K562 (cell line): ENCODE results near the gene PAN2. TPM values are rescaled to one million over a fixed set of nuclear protein-coding genes. Genes with fewer than 3 reads are reported as not detected.

Experiments used
- BRF1 ChIP-seq: IDR thresholded peaks from 3 replicates; pipeline ENCODE4 v1.6.1; 2011; ENCODE audit warnings: borderline replicate concordance, mild to moderate bottlenecking; ENCODE audit not compliant: insufficient read length; ENCODE audit errors: extremely low read depth
- CBX8 ChIP-seq: fragments of 200-600 bp; sonication (generic); IDR thresholded peaks from 2 replicates; pipeline ENCODE4 v1.6.1; 2012; ENCODE audit warnings: borderline replicate concordance, mixed run types, low read depth, mild to moderate bottlenecking, moderate library complexity, mixed read lengths, low read length, control low read depth, inconsistent platforms; ENCODE audit not compliant: poor library complexity, severe bottlenecking; ENCODE audit errors: extremely low read depth
- CLOCK ChIP-seq: fragments of 250-450 bp; sonication (Bioruptor Pico); IDR thresholded peaks from 2 replicates; pipeline ENCODE4 v1.4.0; 2020; ENCODE audit warnings: mild to moderate bottlenecking, moderate library complexity, borderline replicate concordance
- COPS2 ChIP-seq: fragments of 450-650 bp; conservative IDR thresholded peaks from 2 replicates; pipeline ENCODE4 v1.6.1; 2016; ENCODE audit warnings: mild to moderate bottlenecking, moderate library complexity
- HNRNPK ChIP-seq: fragments of 200-400 bp; formaldehyde crosslinking; IDR thresholded peaks from one replicate; pipeline ENCODE4 v1.6.1; 2018; ENCODE audit warnings: mild to moderate bottlenecking, low read depth, low read length; ENCODE audit not compliant: poor library complexity, severe bottlenecking
- MAZ ChIP-seq, 2 experiments: fragments of 450-650 bp in 1 of 2; sonication (generic) in 1 of 2; formaldehyde crosslinking; IDR thresholded peaks in 1 of 2; conservative IDR thresholded peaks in 1 of 2; 2 replicates each; pipeline versions ENCODE4 v1.4.0 to v1.5.0; 2020; ENCODE audit warnings: mild to moderate bottlenecking in 1 of 2, missing genetic modification reagents in 1 of 2
- MTA2 ChIP-seq: fragments of 450-650 bp; IDR thresholded peaks from 2 replicates; pipeline ENCODE4 v1.6.1; 2016; ENCODE audit warnings: low read depth
- NCOA6 ChIP-seq: fragments of 450-650 bp; IDR thresholded peaks from 2 replicates; pipeline ENCODE4 v1.6.1; 2017; ENCODE audit warnings: mild to moderate bottlenecking
- NR4A1 ChIP-seq, 2 experiments: fragments of 250-450 bp in 1 of 2; fragments of 450-650 bp in 1 of 2; sonication (Bioruptor Pico) in 1 of 2; IDR thresholded peaks; 2 replicates each; pipeline versions ENCODE4 v1.4.0 to v1.6.1; 2016 to 2020; ENCODE audit warnings: mild to moderate bottlenecking in 2 of 2, missing compliant biosample characterization in 1 of 2, missing genetic modification characterization in 1 of 2, moderate library complexity in 1 of 2
- RBM25 ChIP-seq: fragments of 200-400 bp; formaldehyde crosslinking; IDR thresholded peaks from 2 replicates; pipeline ENCODE4 v1.6.1; 2018; ENCODE audit warnings: low read length, low read depth, moderate library complexity; ENCODE audit not compliant: severe bottlenecking
- ZC3H11A ChIP-seq: IDR thresholded peaks from 2 replicates; pipeline ENCODE4 v1.6.1; 2012; ENCODE audit warnings: low read depth, low read length, improper control_type of control experiment
- ZNF282 ChIP-seq: sonication (generic); formaldehyde crosslinking; IDR thresholded peaks from 2 replicates; pipeline ENCODE4 v1.8.1; 2023; ENCODE audit warnings: missing genetic modification reagents
- ZNF764 ChIP-seq: fragments of 250-450 bp; sonication (Bioruptor Pico); IDR thresholded peaks from 2 replicates; pipeline ENCODE4 v1.4.0; 2020; ENCODE audit warnings: low read depth, mild to moderate bottlenecking, moderate library complexity
- polyA plus RNA-seq, 8 experiments: library from polyadenylated mRNA; depleted of rRNA in 4 of 8; stranded (reverse) in 5 of 8; unstranded in 3 of 8; fragments of >200 nt; fragmentation: Nextera tagmentation in 2 of 8; fragmentation: Illumina TruSeq in 1 of 8; extraction: Ambion mirVana in 2 of 8; extraction: Trizol in 1 of 8; gene quantifications; 2 replicates each; pipeline versions ENCODE4 v1.2.1 to v1.2.3, GENCODE V29; 2011 to 2014; ENCODE audit warnings: inconsistent platforms in 1 of 8, missing spikeins in 1 of 8
- total RNA-seq, 7 experiments: library from RNA; depleted of rRNA in 6 of 7; stranded (reverse); fragments of >200 nt in 6 of 7; fragmentation: Illumina TruSeq in 2 of 7; extraction: Trizol in 2 of 7; gene quantifications; 2 replicates each; pipeline versions ENCODE4 v1.2.1 to v1.2.3, GENCODE V29; 2011 to 2021; ENCODE audit warnings: low replicate concordance in 1 of 7
- TF ChIP-seq, protein P1 (sequence below), 3 experiments: IDR thresholded peaks in 2 of 3; conservative IDR thresholded peaks in 1 of 3; 2 replicates each; pipeline ENCODE4 v1.5.1; 2011 to 2012; ENCODE audit warnings: low read length in 3 of 3, mild to moderate bottlenecking in 3 of 3, control low read depth in 2 of 3, improper control_type of control experiment in 1 of 3, inconsistent platforms in 1 of 3, low read depth in 1 of 3, mixed read lengths in 1 of 3, moderate library complexity in 1 of 3; ENCODE audit not compliant: insufficient read depth in 2 of 3
- TF ChIP-seq, protein P2 (sequence below): sonication (generic); formaldehyde crosslinking; IDR thresholded peaks from 2 replicates; pipeline ENCODE4 v1.8.1; 2023; ENCODE audit warnings: mild to moderate bottlenecking, missing genetic modification reagents

PAN2 gene
- total and polyA plus RNA-seq, 9 of the 15 experiments (the other 6 are each of a cell fraction or from before 2014, with no cell fraction given), result 15.0 to 66.1 (median 25.9) TPM

DNA sequence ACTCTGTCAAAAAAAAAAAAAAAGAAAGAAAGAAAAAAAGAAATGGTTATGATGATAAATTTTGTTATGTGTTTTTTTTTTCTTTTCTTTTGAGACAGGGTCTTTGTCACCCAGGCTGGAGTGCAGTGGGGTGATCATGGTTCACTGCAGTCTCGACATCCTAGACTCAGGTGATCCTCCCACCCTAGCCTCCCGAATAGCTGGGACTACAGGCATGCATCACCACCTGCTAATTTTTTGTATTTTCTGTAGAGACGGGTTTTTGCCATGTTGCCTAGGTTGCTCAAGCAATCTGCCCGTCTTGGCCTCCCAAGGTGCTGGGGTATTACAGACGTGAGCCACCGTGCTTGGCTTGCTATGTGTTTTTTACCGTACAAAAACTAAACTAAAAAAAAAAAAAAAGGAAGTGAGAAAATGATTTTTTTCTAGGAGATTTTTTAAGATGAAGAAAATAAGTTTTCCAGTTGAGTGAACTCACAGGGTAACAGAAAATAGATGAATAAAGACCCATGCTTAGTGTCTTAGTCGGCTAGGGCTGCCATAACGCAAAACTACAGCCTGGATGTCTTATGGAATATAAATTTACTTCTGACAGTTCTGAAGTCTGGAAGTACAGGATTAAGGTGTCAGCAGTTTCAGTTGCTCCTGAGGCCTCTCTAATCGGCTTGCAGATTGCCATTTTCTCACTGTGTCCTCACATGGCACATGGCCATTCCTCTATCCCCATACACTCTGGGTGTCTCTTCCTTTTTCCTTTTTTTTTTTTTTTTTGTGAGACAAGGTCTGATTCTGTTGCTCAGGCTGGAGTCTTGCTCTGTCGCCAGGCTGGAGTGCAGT lies 42.0 kb upstream of the PAN2 start (continued):
- TF ChIP-seq, protein P1, sequence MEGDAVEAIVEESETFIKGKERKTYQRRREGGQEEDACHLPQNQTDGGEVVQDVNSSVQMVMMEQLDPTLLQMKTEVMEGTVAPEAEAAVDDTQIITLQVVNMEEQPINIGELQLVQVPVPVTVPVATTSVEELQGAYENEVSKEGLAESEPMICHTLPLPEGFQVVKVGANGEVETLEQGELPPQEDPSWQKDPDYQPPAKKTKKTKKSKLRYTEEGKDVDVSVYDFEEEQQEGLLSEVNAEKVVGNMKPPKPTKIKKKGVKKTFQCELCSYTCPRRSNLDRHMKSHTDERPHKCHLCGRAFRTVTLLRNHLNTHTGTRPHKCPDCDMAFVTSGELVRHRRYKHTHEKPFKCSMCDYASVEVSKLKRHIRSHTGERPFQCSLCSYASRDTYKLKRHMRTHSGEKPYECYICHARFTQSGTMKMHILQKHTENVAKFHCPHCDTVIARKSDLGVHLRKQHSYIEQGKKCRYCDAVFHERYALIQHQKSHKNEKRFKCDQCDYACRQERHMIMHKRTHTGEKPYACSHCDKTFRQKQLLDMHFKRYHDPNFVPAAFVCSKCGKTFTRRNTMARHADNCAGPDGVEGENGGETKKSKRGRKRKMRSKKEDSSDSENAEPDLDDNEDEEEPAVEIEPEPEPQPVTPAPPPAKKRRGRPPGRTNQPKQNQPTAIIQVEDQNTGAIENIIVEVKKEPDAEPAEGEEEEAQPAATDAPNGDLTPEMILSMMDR (IDR thresholded peaks at IDR 0.05 in 2 of 3, conservative IDR thresholded peaks at IDR 0.05 in 1 of 3; ENCODE audit: insufficient read depth in 2 of 3, low read depth in 1 of 3, low read length in 3 of 3), result no peak
- TF ChIP-seq ZC3H11A (no peak), MTA2 (peak; percentile 64; the same call in 1 of the 2 replicates), HNRNPK (no peak), RBM25 (no peak), CBX8 (no peak), ZNF764 (CRISPR knock-in tag) (no peak), NR4A1 (CRISPR knock-in tag; IDR thresholded peaks at IDR 0.05) (no peak), NR4A1 (tag; IDR thresholded peaks at IDR 0.05) (no peak), NCOA6 (no peak), ZNF282 (CRISPR knock-in tag) (no peak), MAZ (CRISPR knock-in tag; conservative IDR thresholded peaks at IDR 0.05 in 1 of 2, IDR thresholded peaks at IDR 0.05 in 1 of 2) (no peak), BRF1 (no peak), CLOCK (no peak), COPS2 (no peak)
- TF ChIP-seq, protein P2, sequence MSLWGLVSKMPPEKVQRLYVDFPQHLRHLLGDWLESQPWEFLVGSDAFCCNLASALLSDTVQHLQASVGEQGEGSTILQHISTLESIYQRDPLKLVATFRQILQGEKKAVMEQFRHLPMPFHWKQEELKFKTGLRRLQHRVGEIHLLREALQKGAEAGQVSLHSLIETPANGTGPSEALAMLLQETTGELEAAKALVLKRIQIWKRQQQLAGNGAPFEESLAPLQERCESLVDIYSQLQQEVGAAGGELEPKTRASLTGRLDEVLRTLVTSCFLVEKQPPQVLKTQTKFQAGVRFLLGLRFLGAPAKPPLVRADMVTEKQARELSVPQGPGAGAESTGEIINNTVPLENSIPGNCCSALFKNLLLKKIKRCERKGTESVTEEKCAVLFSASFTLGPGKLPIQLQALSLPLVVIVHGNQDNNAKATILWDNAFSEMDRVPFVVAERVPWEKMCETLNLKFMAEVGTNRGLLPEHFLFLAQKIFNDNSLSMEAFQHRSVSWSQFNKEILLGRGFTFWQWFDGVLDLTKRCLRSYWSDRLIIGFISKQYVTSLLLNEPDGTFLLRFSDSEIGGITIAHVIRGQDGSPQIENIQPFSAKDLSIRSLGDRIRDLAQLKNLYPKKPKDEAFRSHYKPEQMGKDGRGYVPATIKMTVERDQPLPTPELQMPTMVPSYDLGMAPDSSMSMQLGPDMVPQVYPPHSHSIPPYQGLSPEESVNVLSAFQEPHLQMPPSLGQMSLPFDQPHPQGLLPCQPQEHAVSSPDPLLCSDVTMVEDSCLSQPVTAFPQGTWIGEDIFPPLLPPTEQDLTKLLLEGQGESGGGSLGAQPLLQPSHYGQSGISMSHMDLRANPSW (CRISPR knock-in tag), result no peak
